Measurements from ENCODE around the gene TRIM37.
"Not testable (repeated sequence)": the region's sequence is repeated elsewhere in the genome, so short reads cannot be mapped to it uniquely, and the experiment has no call there.

The TRIM37 gene

GRCh38 chr17:59108400-59109102 lies 1.9 kb upstream of the TRIM37 start:
- DNase-seq (ENCODE audit: low spot score): no peak

DNA sequence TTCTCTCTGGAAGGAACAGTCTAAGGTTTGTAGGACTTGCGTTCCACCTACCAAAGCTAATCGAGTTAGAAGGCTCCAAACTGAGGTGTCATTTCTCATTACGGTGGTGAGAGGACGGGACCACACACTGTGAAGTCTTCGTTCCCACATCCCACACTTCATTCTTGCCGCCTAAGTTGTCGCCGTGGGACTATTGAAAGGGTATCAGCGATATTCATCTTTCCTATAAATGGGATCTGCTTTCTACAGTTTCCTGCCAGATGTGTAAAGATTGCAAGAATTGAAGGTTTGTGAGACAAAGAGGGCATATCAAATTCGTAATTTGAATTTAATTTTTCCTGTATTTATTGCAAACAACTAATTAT lies 608 bp upstream of the TRIM37 start:
- DNase-seq (ENCODE audit: low spot score): no peak

DNA sequence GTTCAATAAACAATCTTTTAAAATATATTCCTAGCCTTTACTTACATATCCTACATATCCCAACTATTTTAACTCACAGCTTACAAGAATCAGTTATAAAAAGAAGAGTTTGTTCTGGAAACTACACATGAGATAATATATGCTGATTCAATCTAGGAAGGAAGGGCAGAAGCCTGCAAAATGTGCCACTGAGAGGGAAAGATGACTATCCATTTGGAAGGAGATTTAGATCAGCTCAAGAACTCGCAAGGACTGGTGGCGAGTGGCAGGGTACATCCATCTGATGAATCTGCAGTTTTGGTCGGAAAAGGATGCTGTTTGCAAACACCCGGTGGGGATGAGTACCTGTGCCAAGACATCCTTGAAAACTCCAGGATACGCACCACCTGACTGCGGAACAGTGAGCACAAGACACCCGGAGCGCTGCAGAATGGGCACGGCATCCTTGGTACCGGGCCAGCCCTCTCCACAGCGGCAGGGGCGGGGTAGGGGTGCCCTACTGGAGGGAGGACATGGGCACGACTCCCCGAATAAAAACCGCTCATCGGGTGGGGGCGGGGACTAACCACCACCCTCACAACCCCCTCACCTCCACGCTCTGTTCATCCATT lies 723 bp downstream of the TRIM37 start:
- peak; percentile 55 for DNase-seq (ENCODE audit: low spot score)

- no peak for DNase-seq (ENCODE audit: low spot score)
Measured at GRCh38 chr17:59101178-59101577, 5.5 kb downstream of the TRIM37 start.

DNA sequence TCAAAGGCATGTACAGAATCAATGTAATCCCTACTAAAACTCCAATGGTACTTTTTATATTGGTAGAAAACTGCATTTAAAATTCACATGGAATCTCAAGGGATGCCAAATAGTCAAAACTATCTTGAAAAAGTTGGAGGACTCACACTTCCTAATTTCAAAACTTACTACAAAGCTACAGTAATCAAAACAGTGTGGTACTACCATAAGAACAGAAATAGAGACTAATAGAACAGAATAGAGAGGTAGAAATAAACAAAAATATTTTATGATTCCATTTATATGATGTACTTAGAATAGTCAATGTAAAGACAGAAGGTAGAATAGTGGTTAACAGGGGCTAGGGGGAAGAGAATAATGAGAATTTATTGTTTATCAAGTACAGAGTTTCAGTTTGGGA lies 8.8 kb downstream of the TRIM37 start:
- DNase-seq (ENCODE audit: low spot score): no peak

DNA sequence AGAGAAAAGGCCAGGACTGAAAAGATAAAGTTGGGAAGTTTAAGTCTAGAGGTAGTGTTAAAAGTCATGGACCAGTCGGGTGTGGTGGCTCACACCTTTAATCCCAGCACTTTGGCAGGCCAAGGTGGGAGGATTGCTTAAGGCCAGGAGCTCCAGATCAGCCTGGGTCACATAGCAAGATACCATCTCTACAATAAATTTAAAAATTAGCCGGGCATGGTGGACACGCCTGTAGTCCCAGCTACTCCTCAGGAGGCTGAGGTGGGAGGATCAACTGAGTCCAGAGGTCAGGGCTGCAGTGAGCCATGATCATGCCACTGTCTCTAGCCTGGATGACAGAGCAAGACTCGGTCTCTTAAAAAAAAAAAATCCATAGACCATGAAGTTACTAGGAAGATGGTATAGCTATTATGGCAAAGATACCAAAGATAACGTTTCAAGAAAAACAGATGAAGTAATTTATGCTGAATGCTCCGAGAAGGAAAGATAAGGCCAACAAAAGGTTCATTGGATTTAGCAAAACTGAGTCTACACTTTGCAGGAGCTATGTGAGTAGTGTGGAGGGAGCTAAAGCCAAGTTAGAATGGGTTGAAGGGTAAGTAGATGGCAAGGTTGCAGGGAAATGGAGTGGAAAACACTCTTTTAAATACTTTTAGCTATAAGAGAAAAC lies 11.7 kb downstream of the TRIM37 start:
- DNase-seq (ENCODE audit: low spot score): no peak

DNA sequence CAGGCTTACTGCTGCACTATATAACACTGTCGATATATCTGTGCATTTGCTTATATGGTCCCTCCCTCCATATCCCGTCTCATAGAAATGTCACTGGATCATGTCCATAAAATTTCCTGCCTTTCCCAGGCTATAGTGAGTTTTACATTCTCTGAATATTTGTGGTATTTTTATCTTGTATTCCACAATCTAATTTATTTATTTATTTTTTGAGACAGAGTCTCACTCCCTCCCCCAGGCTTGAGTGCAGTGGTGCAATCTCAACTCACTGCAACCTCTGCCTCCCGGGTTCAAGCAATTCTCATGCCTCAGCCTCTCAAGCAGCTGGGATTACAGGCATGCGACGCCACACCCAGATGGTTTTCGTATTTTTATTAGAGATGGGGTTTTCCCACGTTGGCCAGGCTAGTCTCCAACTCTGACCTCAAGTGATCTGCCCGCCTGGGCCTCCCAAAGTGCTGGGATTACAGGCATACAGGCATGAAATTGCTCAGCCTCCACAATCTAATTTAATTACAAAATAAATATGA lies 12.9 kb downstream of the TRIM37 start:
- DNase-seq (ENCODE audit: low spot score): peak; percentile 64

DNA sequence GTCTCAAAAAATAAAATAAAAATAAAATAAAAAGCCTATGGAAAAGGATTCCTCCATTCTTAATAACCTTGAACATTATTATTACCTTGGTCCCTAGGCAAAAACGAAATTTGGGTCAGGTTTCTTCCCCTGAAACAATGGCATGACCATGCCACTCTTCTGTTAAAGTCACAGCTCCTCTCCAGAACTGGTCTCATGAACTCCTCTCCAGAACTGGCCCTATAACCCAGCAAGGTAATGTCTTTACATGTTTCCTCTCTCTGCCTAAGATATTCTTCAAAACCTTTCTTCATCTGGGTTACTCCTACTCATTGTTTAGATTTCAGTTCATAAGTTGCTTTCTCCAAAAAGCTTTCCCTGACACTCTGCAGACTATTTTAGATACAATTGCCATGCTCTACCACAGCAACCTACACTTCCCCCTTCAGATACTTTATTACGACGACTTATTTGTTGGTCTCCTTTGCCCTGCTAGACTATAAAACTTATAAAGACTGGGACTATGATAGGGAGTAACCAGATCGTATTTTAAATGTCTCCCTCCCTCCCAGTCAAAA lies 13.5 kb downstream of the TRIM37 start:
- no peak for DNase-seq (ENCODE audit: low spot score)

DNA sequence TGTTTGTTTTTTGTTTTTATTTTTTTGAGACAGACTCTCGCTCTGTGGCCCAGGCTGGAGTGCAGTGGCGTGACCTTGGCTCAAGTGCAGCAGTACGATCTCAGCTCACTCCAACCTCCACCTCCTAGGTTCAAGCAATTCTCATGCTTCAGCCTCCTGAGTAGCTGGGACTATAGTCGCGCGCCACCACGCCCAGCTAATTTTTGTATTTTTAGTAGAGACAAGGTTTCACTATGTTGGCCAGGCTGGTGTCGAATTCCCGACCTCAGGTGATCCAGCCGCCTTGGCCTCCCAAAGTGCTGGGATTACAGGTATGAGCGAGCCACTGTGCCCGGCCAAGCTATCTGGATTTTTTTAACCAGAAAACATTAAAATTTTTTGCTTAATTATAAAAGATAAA lies 16.1 kb downstream of the TRIM37 start:
- DNase-seq (ENCODE audit: low spot score): not testable (repeated sequence)

DNA sequence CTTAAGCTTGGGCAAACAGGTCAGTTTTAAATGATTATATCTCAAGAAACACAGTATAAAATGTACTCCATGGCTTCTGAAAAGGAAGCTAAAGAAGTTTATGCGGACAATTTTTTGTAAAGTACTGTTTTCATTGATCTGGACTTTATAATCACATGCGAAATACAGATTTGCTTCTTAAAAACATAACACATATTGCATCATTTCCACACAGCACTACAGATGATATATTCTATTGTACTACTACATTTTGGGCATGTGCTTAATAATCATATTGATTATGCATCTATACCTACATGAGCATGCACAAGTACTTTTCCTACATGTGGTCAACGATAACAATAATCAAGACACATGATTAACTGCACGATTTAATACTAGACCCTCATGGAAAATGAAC lies 22.5 kb downstream of the TRIM37 start:
- DNase-seq (ENCODE audit: low spot score): no peak

GRCh38 chr17:59074494-59074893 lies 32.2 kb downstream of the TRIM37 start:
- DNase-seq (ENCODE audit: low spot score): no peak

- DNase-seq (ENCODE audit: low spot score): no peak
Measured at GRCh38 chr17:59073972-59074371, 32.7 kb downstream of the TRIM37 start.

DNA sequence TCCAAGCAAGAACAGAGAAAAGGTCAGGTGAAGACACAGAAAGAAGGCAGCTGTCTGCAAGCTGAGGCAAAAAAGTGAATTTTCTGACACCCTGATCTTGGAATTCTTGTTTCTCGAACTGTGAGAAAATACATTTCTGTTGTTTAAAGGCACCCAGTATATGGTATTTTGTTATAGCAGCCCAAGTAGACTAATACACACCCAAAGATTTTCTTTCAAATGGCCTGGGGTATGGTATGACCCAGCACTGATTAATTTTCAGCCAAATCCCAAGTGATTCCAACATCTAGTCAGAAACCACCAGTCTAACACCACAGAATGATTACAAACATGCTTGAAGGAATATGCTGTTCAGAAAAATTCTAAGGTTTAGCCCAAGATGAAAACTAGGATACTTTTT lies 36.8 kb downstream of the TRIM37 start:
- no peak for DNase-seq (ENCODE audit: low spot score)

DNA sequence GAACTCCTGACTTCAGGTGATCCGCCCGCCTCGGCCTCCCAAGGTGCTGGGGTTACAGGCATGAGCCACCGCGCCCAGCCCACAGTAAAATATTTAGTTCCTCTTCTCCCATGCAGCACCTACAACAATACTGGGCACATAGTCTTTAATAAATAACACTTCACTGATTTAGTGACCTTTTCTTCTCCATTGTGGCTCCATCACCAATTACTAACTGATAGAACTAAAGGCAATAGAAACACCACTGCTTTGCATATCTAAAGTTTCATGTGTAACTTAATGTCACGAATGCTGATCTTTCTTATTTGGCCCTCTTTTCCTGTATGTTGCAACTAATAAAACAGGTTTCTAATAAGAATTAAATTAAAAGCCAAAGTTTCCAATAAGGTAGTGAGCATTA lies 38.9 kb downstream of the TRIM37 start:
- DNase-seq (ENCODE audit: low spot score): no peak

- no peak for DNase-seq (ENCODE audit: low spot score)
Measured at GRCh38 chr17:59067340-59067739, 39.3 kb downstream of the TRIM37 start.

- no peak for DNase-seq (ENCODE audit: low spot score)
Measured at GRCh38 chr17:59062509-59062908, 44.2 kb downstream of the TRIM37 start.

DNA sequence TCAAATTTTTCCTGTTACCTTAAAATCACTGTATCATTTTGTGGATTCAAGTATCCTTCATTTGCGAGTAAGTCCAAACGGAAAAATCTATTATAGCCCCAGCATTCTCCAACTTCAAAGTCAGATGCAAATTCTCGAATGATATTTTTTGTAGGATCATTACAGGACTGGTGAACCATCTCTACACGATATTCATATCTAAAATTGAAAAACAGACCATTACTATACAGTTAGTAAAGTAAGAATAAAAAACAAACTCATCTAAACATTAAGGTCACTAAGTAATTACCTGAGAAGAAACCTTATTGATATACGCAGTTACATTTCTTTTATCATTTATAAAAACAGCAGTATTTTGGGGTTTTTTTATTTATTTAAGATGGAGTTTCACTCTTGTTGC lies 49.8 kb downstream of the TRIM37 start:
- no peak for DNase-seq (ENCODE audit: low spot score)

- DNase-seq (ENCODE audit: low spot score): no peak
Measured at GRCh38 chr17:59049798-59050197, 56.9 kb downstream of the TRIM37 start.

- DNase-seq (ENCODE audit: low spot score): no peak
Measured at GRCh38 chr17:59047616-59048015, 59.1 kb downstream of the TRIM37 start.

DNA sequence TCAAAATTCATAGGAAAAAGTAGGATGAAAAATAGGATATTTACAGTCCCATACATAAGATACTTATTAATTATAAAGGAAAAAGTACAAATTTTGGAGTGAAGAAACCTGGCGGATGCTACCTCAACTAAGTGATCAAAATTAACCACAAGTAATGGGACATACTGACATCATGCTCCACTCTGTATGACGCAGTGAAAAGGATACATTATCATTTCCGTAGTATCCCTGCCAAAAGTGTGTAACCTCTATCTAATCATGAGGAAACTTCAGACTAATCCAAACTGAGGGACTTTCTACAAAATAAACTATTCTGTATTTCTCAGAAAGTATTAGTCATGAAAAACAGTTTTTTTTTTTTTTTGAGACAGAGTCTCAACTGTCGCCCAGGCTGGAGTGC lies 60.5 kb downstream of the TRIM37 start:
- no peak for DNase-seq (ENCODE audit: low spot score)

GRCh38 chr17:59038734-59039133 lies 67.9 kb downstream of the TRIM37 start:
- no peak for DNase-seq (ENCODE audit: low spot score)

DNA sequence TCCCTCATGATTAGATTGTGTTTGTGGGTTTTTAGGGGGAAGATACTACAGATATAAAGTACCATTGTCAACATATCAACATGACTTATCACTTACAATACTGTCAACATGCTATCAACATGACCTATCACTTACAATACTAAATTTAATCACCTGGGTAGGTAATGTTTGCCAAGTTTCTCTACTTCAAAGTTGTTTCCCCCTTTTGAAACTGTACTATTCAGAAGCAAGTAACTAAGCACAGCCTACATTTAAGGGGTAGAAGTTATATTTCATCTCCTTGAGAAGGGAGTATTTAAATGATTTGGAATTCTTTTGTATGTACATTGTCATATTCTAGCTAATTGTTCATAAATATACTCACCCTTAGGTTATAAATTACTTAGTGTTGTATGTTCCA lies 68.7 kb downstream of the TRIM37 start:
- no peak for DNase-seq (ENCODE audit: low spot score)

DNA sequence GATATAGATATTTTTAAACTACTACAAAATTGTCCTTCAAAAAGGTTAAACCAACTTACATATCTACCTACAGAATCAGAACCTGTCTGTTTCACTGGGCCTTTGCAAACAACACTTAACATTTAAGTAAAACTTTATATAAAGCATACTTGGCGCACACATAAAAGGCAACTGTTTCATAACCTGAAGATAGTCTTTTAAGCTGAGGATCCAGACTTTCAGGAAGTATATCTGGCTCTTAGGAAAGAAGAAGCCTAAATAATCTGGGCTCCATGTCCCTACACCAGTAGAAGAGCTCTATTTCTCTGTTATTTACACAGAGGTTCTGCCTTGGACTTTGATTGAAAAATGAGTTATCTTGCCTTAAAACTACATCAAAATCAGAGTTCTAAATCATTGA lies 75.9 kb downstream of the TRIM37 start:
- no peak for DNase-seq (ENCODE audit: low spot score)

Measured in AG20443 (cell line).